Osteoblast (primary cell): ENCODE measurements around the gene C5. TPM values are rescaled to one million over a fixed set of nuclear protein-coding genes. Genes with fewer than 3 reads are reported as not detected.
"Not testable (repeated sequence)": the region's sequence is repeated elsewhere in the genome, so short reads cannot be mapped to it uniquely, and the experiment has no call there.

ENCODE experiments used
- DNase-seq: peaks from one replicate; pipeline ENCODE4 v3.0.0; 2011; ENCODE audit warnings: low spot score, mixed read lengths; ENCODE audit not compliant: insufficient read length; ENCODE audit errors: missing footprints
- H2AFZ ChIP-seq: 2 replicates; pipeline ENCODE4 v1.6.0; 2011; ENCODE audit warnings: mild to moderate bottlenecking, low read length
- H3K27ac ChIP-seq: 2 replicates; pipeline ENCODE4 v1.5.1; 2011; ENCODE audit warnings: mild to moderate bottlenecking, low read depth, low read length, moderate library complexity
- H3K27me3 ChIP-seq: 2 replicates; pipeline ENCODE4 v1.6.0; 2012; ENCODE audit warnings: mild to moderate bottlenecking, control low read depth, inconsistent platforms, low read length, moderate library complexity; ENCODE audit not compliant: insufficient read depth
- H3K36me3 ChIP-seq: 2 replicates; pipeline ENCODE4 v1.5.1; 2011; ENCODE audit warnings: mild to moderate bottlenecking, low read length, control low read depth, moderate library complexity; ENCODE audit not compliant: insufficient read depth
- H3K4me1 ChIP-seq: 2 replicates; pipeline ENCODE4 v1.5.1; 2011; ENCODE audit warnings: mild to moderate bottlenecking, low read length, control low read depth, moderate library complexity; ENCODE audit not compliant: insufficient read depth
- H3K4me2 ChIP-seq: 2 replicates; pipeline ENCODE4 v1.6.0; 2011; ENCODE audit warnings: mild to moderate bottlenecking, low read length; ENCODE audit not compliant: insufficient read depth
- H3K4me3 ChIP-seq: fragments of 200-600 bp; sonication (generic); 3 replicates; pipeline ENCODE4 v1.5.1; 2012; ENCODE audit warnings: mild to moderate bottlenecking, low read length, inconsistent platforms; ENCODE audit not compliant: insufficient read depth
- H3K79me2 ChIP-seq: 2 replicates; pipeline ENCODE4 v1.6.0; 2012; ENCODE audit warnings: mild to moderate bottlenecking, low read length, control low read depth, inconsistent platforms; ENCODE audit not compliant: insufficient read depth
- H3K9me3 ChIP-seq: 2 replicates; pipeline ENCODE4 v1.5.1; 2011; ENCODE audit warnings: low read depth, low read length, control low read depth
- H4K20me1 ChIP-seq: 2 replicates; pipeline ENCODE4 v1.6.0; 2012; ENCODE audit warnings: mild to moderate bottlenecking, low read length, control low read depth; ENCODE audit not compliant: insufficient read depth
- CTCF ChIP-seq: IDR thresholded peaks from 2 replicates; pipeline ENCODE4 v1.5.1; 2011; ENCODE audit warnings: mild to moderate bottlenecking, low read depth, low read length, moderate library complexity; ENCODE audit errors: extremely low read depth
- total RNA-seq: library from RNA; depleted of rRNA; stranded (reverse); fragments of >200 nt; gene quantifications from 2 replicates; pipeline ENCODE4 v1.2.3, GENCODE V29; 2012

C5 gene
- total RNA-seq, 1 donor = 5.1 TPM

- Histone ChIP-seq H3K36me3 (no peaks in the 10 kb centered on the region), H3K4me1 (no peaks in the 10 kb centered on the region), H2AFZ (no peak overlapping the region), H3K79me2 (no peaks in the 10 kb centered on the region), H3K4me3 (no peak overlapping the region), H3K27me3 (no peaks in the 10 kb centered on the region), H3K9me3 (no peaks in the 10 kb centered on the region), H3K4me2 (no peak overlapping the region), H3K27ac (no peak overlapping the region), H4K20me1 (no peaks in the 10 kb centered on the region)
- no peak for TF ChIP-seq CTCF
- DNase-seq = no peak
These were observed 1.5 kb downstream of the C5 start for GRCh38 chr9:121048618-121049017.

GRCh38 chr9:121048175-121048574, 1.9 kb downstream of the C5 start:
- no peaks in the 10 kb centered on the region for H3K79me2 ChIP-seq
- TF ChIP-seq CTCF = no peak
- no peak overlapping the region for H3K4me2 ChIP-seq
- no peaks in the 10 kb centered on the region for H3K27me3 ChIP-seq
- H3K36me3 ChIP-seq = no peaks in the 10 kb centered on the region
- H4K20me1 ChIP-seq = no peaks in the 10 kb centered on the region
- H2AFZ ChIP-seq = no peak overlapping the region
- no peak overlapping the region for H3K27ac ChIP-seq
- no peak for DNase-seq
- H3K4me3 ChIP-seq = no peak overlapping the region
- H3K9me3 ChIP-seq = no peaks in the 10 kb centered on the region
- no peaks in the 10 kb centered on the region for H3K4me1 ChIP-seq

GRCh38 chr9:121038804-121039203, 11.3 kb downstream of the C5 start:
- no peaks in the 10 kb centered on the region for H3K27me3 ChIP-seq
- no peak overlapping the region for H2AFZ ChIP-seq
- H3K27ac ChIP-seq = no peak overlapping the region
- no peaks in the 10 kb centered on the region for H3K4me1 ChIP-seq
- no peak for DNase-seq
- no peaks in the 10 kb centered on the region for H3K79me2 ChIP-seq
- no peak overlapping the region for H3K4me2 ChIP-seq
- TF ChIP-seq CTCF = no peak
- H3K4me3 ChIP-seq = no peak overlapping the region
- no peaks in the 10 kb centered on the region for H3K9me3 ChIP-seq
- no peaks in the 10 kb centered on the region for H4K20me1 ChIP-seq
- H3K36me3 ChIP-seq = no peaks in the 10 kb centered on the region

GRCh38 chr9:121038362-121038761, 11.7 kb downstream of the C5 start:
- no peaks in the 10 kb centered on the region for H3K9me3 ChIP-seq
- no peak overlapping the region for H2AFZ ChIP-seq

GRCh38 chr9:121035717-121036116, 14.4 kb downstream of the C5 start:
- H2AFZ ChIP-seq, H3K36me3 ChIP-seq, H3K79me2 ChIP-seq, H3K9me3 ChIP-seq, H3K27me3 ChIP-seq, H3K4me2 ChIP-seq, DNase-seq, H3K4me3 ChIP-seq, H4K20me1 ChIP-seq, H3K27ac ChIP-seq, H3K4me1 ChIP-seq: not testable (repeated sequence)

More at GRCh38 chr9:121038362-121038761, 11.7 kb downstream of the C5 start:
- Histone ChIP-seq H4K20me1 (no peaks in the 10 kb centered on the region), H3K4me2 (no peak overlapping the region), H3K4me3 (no peak overlapping the region), H3K4me1 (no peaks in the 10 kb centered on the region), H3K79me2 (no peaks in the 10 kb centered on the region), H3K27me3 (no peaks in the 10 kb centered on the region), H3K27ac (no peak overlapping the region), H3K36me3 (no peaks in the 10 kb centered on the region)
- no peak for TF ChIP-seq CTCF
- no peak for DNase-seq
